GM18867 (cell line): Measurements from ENCODE around the gene BEX2.

Source experiments
- ATAC-seq: cut with Tn5 transposase; IDR thresholded peaks from one replicate; pipeline ENCODE4 v1.9.1; 2021; ENCODE audit warnings: mild to moderate bottlenecking, moderate library complexity; ENCODE audit not compliant: unreplicated experiment

The BEX2 gene

DNA sequence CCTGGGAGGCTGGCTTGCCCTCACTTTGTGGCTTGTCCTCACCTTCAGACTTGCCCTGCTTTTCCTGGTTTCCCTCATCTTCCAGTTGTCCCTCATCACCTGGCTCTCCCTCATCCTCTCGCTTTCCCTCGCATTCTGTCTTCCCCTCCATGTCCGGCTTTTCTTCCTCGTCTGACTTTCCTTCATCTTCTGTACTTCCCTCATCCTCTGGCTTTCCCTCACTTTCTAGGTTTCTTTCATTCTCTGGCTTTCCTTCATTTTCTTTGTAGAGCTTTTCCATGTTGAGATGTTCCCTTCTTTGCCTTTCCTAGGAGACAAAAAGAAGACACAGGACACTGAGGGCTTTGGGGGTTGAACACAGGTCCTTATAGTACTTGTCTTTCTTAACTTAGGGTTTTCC is 36.5 kb downstream of the BEX2 start:
- no peak for ATAC-seq
